K562 (cell line): ENCODE results near the gene SAMD11. TPM values are rescaled to one million over a fixed set of nuclear protein-coding genes. Genes with fewer than 3 reads are reported as not detected.
A peak's percentile ranks its signal among the peaks of the same experiment; 100 is the strongest.

Experiments used
- ATAC-seq: fragments of 200-7000 bp; cut with Tn5 transposase; 3 replicates; pipeline ENCODE4 v1.9.1; 2020; ENCODE audit warnings: moderate library complexity
- BruUV-seq: library from RNA; stranded (reverse); fragments of 400-500 nt; replicated peaks from 2 replicates; lab custom pipeline; 2021; lab: Mats Ljungman, UMichigan
- CTCF ChIA-PET: fragments of 300-600 bp; formaldehyde crosslinking; extraction: SDS; loops from one replicate; lab custom pipeline; 2021; ENCODE audit warnings: low intra/inter-chr PET ratio; lab: Yijun Ruan, JAX
- POLR2A ChIA-PET: fragments of 300-600, 350-650 bp; sonication (Branson Sonifier 250); formaldehyde crosslinking; extraction: SDS; loops from one replicate; lab custom pipeline; 2021; ENCODE audit warnings: antibody characterized with exemption, inconsistent platforms; lab: Yijun Ruan, JAX
- DNase-seq, 4 experiments: peaks; one replicate each; pipeline versions ENCODE4 v3.0.0 to v3.0.0-alpha.2; 2011 to 2018; ENCODE audit warnings: low spot score in 3 of 4, mixed read lengths in 3 of 4; ENCODE audit errors: extremely low read depth in 1 of 4
- FAIRE-seq: peaks from 2 replicates; lab custom pipeline; 2011; peaks lifted over from hg19 to GRCh38; lab: Jason Lieb, UNC
- H2AFZ ChIP-seq: 2 replicates; pipeline ENCODE4 v1.6.0; 2011; ENCODE audit warnings: low read depth, low read length, control low read depth, inconsistent platforms
- H3K27ac ChIP-seq: fragments of 200-600 bp; 3 replicates; pipeline ENCODE4 v1.8.0; 2011; ENCODE audit warnings: low read depth, mild to moderate bottlenecking, control low read depth, inconsistent platforms, low read length, moderate library complexity, mixed read lengths; ENCODE audit errors: extremely low read depth
- H3K27me3 ChIP-seq, 2 experiments: fragments of 300-600 bp in 1 of 2; 2 replicates in 1 of 2; 3 replicates in 1 of 2; pipeline versions ENCODE4 v1.6.0 to v1.8.0; 2011; ENCODE audit warnings: inconsistent platforms in 2 of 2, low read length in 2 of 2, mild to moderate bottlenecking in 1 of 2, mixed read lengths in 1 of 2, moderate library complexity in 1 of 2; ENCODE audit not compliant: control insufficient read depth in 2 of 2, insufficient read depth in 2 of 2
- H3K36me3 ChIP-seq: fragments of 300-600 bp; 3 replicates; pipeline ENCODE4 v1.8.0; 2011; ENCODE audit warnings: mild to moderate bottlenecking, low read length, inconsistent platforms; ENCODE audit not compliant: control insufficient read depth, insufficient read depth
- H3K4me1 ChIP-seq, 2 experiments: fragments of 200-600 bp in 1 of 2; replicated peaks in 1 of 2; 2 replicates in 1 of 2; 3 replicates in 1 of 2; pipeline versions ENCODE4 v1.5.1 to v1.8.0; 2011; ENCODE audit warnings: inconsistent platforms in 2 of 2, low read length in 2 of 2, mild to moderate bottlenecking in 1 of 2, mixed read lengths in 1 of 2, moderate library complexity in 1 of 2; ENCODE audit not compliant: control insufficient read depth in 2 of 2, insufficient read depth in 2 of 2
- H3K4me2 ChIP-seq: 2 replicates; pipeline ENCODE4 v1.6.1; 2011; ENCODE audit warnings: low read length, control low read depth, inconsistent platforms, mixed read lengths; ENCODE audit not compliant: insufficient read depth
- H3K4me3 ChIP-seq: fragments of 200-600 bp; sonication (generic), shearing (Covaris generic); 2 replicates; pipeline ENCODE4 v1.5.1; 2016; ENCODE audit warnings: control low read depth, inconsistent platforms
- H3K79me2 ChIP-seq: fragments of 200-600 bp; 3 replicates; pipeline ENCODE4 v1.8.0; 2011; ENCODE audit warnings: low read length, inconsistent platforms; ENCODE audit not compliant: control insufficient read depth, insufficient read depth
- H3K9ac ChIP-seq, 2 experiments: 2 replicates each; pipeline versions ENCODE4 v1.6.0 to v1.6.1; 2011; ENCODE audit warnings: low read depth in 2 of 2, low read length in 2 of 2, control low read depth in 1 of 2, inconsistent platforms in 1 of 2, mild to moderate bottlenecking in 1 of 2, mixed read lengths in 1 of 2; ENCODE audit not compliant: insufficient read depth in 1 of 2
- H3K9me1 ChIP-seq: one replicate; pipeline ENCODE4 v1.6.0; 2011; ENCODE audit warnings: inconsistent platforms, mild to moderate bottlenecking, low read length, moderate library complexity; ENCODE audit not compliant: control insufficient read depth, insufficient read depth
- H3K9me3 ChIP-seq: replicated peaks from 2 replicates; pipeline ENCODE4 v1.5.1; 2011; ENCODE audit warnings: low read depth, low read length, inconsistent platforms; ENCODE audit not compliant: control insufficient read depth, insufficient read depth
- H4K20me1 ChIP-seq: replicated peaks from 2 replicates; pipeline ENCODE4 v1.6.1; 2011; ENCODE audit warnings: low read length, inconsistent platforms, mixed read lengths; ENCODE audit not compliant: control insufficient read depth, insufficient read depth
- BHLHE40 ChIP-seq: IDR thresholded peaks from 2 replicates; pipeline ENCODE4 v1.6.1; 2011; ENCODE audit warnings: low read length, improper control_type of control experiment
- CREM ChIP-seq: IDR thresholded peaks from 2 replicates; pipeline ENCODE4 v1.6.1; 2014; ENCODE audit warnings: antibody characterized with exemption, low read depth
- KLF13 ChIP-seq: fragments of 450-650 bp; IDR thresholded peaks from 2 replicates; pipeline ENCODE4 v1.6.1; 2016; ENCODE audit warnings: missing genetic modification characterization, low read depth, mild to moderate bottlenecking, missing compliant biosample characterization, moderate library complexity, borderline replicate concordance
- NCOR1 ChIP-seq: fragments of 450-650 bp; IDR thresholded peaks from 2 replicates; pipeline ENCODE4 v1.6.1; 2016; ENCODE audit warnings: mild to moderate bottlenecking, moderate library complexity
- SMAD4 ChIP-seq: fragments of 250-450 bp; sonication (Bioruptor Pico); conservative IDR thresholded peaks from 2 replicates; pipeline ENCODE4 v1.8.0; 2021; ENCODE audit warnings: inconsistent platforms, mild to moderate bottlenecking, moderate library complexity
- SMC3 ChIP-seq: conservative IDR thresholded peaks from 2 replicates; pipeline ENCODE4 v1.6.1; 2011; ENCODE audit warnings: low read depth, low read length, improper control_type of control experiment; ENCODE audit not compliant: insufficient read depth
- ZNF384 ChIP-seq: IDR thresholded peaks from 2 replicates; pipeline ENCODE4 v1.6.1; 2012; ENCODE audit warnings: low read depth, low read length, improper control_type of control experiment
- ZNF766 ChIP-seq: fragments of 200-800 bp; sonication (Bioruptor generic); conservative IDR thresholded peaks from 2 replicates; pipeline ENCODE4 v1.6.1; 2016; ENCODE audit warnings: missing genetic modification characterization, missing compliant biosample characterization
- ZSCAN32 ChIP-seq: fragments of 450-650 bp; formaldehyde crosslinking; IDR thresholded peaks from 2 replicates; pipeline ENCODE4 v1.4.0; 2020; ENCODE audit warnings: mild to moderate bottlenecking, moderate library complexity
- WGBS: fragments of 100-300 bp; shearing (Covaris generic); methylation state at CpG from one replicate; pipeline ENCODE4 v1.1.6; 2016; ENCODE audit warnings: low coverage, mixed read lengths; ENCODE audit not compliant: insufficient coverage; ENCODE audit errors: missing lambda C conversion rate; 5-methylcytosine and 5-hydroxymethylcytosine counted together
- in situ Hi-C: fragments of 300-500 bp; cut with MboI; formaldehyde crosslinking; loops from 4 replicates; pipeline ENCODE4 v1.15.0; 2018; ENCODE audit warnings: inconsistent platforms, mixed read lengths
- intact Hi-C: fragments of 100-400 bp; cut with micrococcal nuclease; formaldehyde crosslinking; loops from 2 replicates; pipeline ENCODE4 v1.14.2; 2022
- polyA plus RNA-seq, 8 experiments: library from polyadenylated mRNA; depleted of rRNA in 4 of 8; stranded (reverse) in 5 of 8; unstranded in 3 of 8; fragments of >200 nt; fragmentation: Nextera tagmentation in 2 of 8; fragmentation: Illumina TruSeq in 1 of 8; extraction: Ambion mirVana in 2 of 8; extraction: Trizol in 1 of 8; gene quantifications; 2 replicates each; pipeline versions ENCODE4 v1.2.1 to v1.2.3, GENCODE V29; 2011 to 2014; ENCODE audit warnings: inconsistent platforms in 1 of 8, missing spikeins in 1 of 8
- total RNA-seq, 7 experiments: library from RNA; depleted of rRNA in 6 of 7; stranded (reverse); fragments of >200 nt in 6 of 7; fragmentation: Illumina TruSeq in 2 of 7; extraction: Trizol in 2 of 7; gene quantifications; 2 replicates each; pipeline versions ENCODE4 v1.2.1 to v1.2.3, GENCODE V29; 2011 to 2021; ENCODE audit warnings: low replicate concordance in 1 of 7
- TF ChIP-seq, protein P1 (sequence below): sonication (generic); formaldehyde crosslinking; IDR thresholded peaks from 2 replicates; pipeline ENCODE4 v1.9.0; 2022; ENCODE audit warnings: mild to moderate bottlenecking, missing genetic modification reagents
- TF ChIP-seq, protein P2 (sequence below): sonication (generic); formaldehyde crosslinking; IDR thresholded peaks from 2 replicates; pipeline ENCODE4 v1.5.0; 2020; ENCODE audit warnings: missing genetic modification reagents
- TF ChIP-seq, protein P3 (sequence below): sonication (generic); formaldehyde crosslinking; IDR thresholded peaks from 2 replicates; pipeline ENCODE4 v1.8.0; 2022; ENCODE audit warnings: missing genetic modification reagents, mild to moderate bottlenecking, moderate library complexity, borderline replicate concordance

Gene SAMD11
- total and polyA plus RNA-seq, 9 of the 15 experiments (the other 6 are each of a cell fraction or from before 2014, with no cell fraction given): 0.07 to 0.82 (median 0.11) TPM; not detected in 2

DNA sequence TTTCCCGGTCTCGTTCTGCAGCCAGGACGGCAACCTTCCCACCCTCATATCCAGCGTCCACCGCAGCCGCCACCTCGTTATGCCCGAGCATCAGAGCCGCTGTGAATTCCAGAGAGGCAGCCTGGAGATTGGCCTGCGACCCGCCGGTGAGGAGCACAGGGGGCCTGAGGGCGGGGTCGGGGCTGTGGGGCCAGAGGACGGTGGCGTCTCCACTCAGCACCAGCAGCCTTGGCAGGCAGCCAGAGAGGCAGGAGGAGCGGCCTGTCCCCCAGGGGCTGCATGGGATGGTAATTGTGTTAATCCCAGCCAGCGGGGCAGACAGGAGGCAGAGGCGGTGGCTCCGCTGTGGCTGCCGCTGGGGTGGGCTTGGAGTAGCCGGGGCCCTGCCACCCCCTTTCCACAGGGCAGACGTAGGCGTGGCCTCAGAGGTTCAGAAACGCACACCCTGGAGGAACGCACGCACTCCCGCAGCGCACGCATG lies 12.1 kb downstream of the SAMD11 start (continued):
- TF ChIP-seq ZNF384: no peak
- TF ChIP-seq ZNF766 (CRISPR knock-in tag): no peak
- TF ChIP-seq CREM: 0 out of 2 replicates have a peak, but pooled peaks have one; percentile 5

DNA sequence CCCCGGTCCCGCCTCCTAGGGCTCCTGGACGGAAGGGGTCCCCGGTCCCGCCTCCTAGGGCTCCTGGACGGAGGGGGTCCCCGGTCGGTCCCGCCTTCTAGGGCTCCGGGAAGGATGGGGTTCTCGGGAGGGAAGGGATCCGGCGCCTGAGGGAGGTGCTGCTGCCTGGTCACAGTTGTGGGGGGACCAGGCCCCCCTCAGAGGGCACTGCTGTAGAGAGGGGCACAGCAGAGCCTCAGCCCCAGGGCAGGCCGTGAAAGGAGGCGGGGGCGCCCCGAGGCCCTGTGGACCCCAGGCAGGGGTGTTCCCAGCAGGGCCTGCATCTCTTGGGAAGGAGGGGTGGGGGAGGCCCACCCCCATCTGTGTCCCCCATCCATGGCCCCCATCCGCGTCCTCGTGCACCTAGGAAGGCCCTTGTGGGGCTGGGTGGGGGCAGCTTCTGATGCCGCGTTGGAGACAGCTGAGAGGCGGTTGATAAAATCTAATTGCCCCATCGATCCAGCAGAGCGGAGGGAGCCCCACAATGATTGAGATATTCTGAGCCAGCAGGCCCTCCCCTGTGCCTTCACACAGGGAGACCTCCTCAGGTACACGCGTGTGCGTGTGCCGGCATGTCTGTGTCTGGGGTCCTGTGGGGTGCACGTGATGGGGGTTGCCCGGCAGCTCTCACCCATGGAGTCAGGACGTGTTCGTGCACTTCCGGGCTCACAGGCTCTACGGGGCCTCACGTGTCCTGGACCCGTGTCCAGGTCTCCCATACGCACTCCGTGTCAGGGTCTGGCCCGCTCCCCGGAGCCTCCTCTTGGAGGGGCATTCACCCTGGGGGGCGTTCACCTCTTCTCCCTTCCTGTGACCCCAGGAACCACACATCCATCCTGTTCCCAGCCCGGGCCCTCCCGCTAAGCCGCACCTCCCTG lies 12.9 kb downstream of the SAMD11 start:
- FAIRE-seq (no peak), DNase-seq (no peak), ATAC-seq (no peak)
- in situ Hi-C loops: no loop called here
- Histone ChIP-seq H3K27ac (no peak overlapping the region), H3K9ac (peak overlapping the region in 1 of 2 experiments; percentile 65; a peak in 2 of 4 replicates), H3K27me3 (peaks cover 11 to 34% of the 10 kb centered on the region in 2 experiments; a peak in 4 of 5 replicates), H3K36me3 (no peaks in the 10 kb centered on the region), H3K79me2 (no peaks in the 10 kb centered on the region), H2AFZ (no peak overlapping the region), H3K9me3 (no peaks in the 10 kb centered on the region), H3K4me1 (peaks cover 21 to 84% of the 10 kb centered on the region in 2 experiments), H3K9me1 (no peaks in the 10 kb centered on the region), H3K4me2 (no peak overlapping the region; the same call in 1 of the 2 replicates), H4K20me1 (peaks cover 18% of the 10 kb centered on the region), H3K4me3 (no peak overlapping the region)
- TF ChIP-seq, protein P1, sequence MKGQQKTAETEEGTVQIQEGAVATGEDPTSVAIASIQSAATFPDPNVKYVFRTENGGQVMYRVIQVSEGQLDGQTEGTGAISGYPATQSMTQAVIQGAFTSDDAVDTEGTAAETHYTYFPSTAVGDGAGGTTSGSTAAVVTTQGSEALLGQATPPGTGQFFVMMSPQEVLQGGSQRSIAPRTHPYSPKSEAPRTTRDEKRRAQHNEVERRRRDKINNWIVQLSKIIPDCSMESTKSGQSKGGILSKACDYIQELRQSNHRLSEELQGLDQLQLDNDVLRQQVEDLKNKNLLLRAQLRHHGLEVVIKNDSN (CRISPR knock-in tag): peak; percentile 47
- TF ChIP-seq ZSCAN32 (CRISPR knock-in tag) (no peak), KLF13 (tag) (no peak), NCOR1 (no peak), SMAD4 (no peak), BHLHE40 (peak; percentile 65), SMC3 (no peak)
- TF ChIP-seq, protein P2, sequence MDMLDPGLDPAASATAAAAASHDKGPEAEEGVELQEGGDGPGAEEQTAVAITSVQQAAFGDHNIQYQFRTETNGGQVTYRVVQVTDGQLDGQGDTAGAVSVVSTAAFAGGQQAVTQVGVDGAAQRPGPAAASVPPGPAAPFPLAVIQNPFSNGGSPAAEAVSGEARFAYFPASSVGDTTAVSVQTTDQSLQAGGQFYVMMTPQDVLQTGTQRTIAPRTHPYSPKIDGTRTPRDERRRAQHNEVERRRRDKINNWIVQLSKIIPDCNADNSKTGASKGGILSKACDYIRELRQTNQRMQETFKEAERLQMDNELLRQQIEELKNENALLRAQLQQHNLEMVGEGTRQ: peak; percentile 30; the same call in 1 of the 2 replicates
- TF ChIP-seq, protein P3, sequence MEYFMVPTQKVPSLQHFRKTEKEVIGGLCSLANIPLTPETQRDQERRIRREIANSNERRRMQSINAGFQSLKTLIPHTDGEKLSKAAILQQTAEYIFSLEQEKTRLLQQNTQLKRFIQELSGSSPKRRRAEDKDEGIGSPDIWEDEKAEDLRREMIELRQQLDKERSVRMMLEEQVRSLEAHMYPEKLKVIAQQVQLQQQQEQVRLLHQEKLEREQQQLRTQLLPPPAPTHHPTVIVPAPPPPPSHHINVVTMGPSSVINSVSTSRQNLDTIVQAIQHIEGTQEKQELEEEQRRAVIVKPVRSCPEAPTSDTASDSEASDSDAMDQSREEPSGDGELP (CRISPR knock-in tag): 0 out of 2 replicates have a peak, but pooled peaks have one; percentile 17
- ChIA-PET POLR2A (no interaction called here), CTCF (no interaction called here)
- BruUV-seq: no TSS peak
- 9% methylated on average over 31 of the region's 45 CpGs for WGBS
- intact Hi-C loops: no loop called here
